Body of pancreas (tissue), 4 donors: ENCODE data around the gene DHX34.

Experiments
- CTCF ChIP-seq, 7 experiments: fragments of 450-650 bp in 4 of 7; fragments of 200-600 bp in 3 of 7; sonication (generic) in 3 of 7; IDR thresholded peaks; one replicate each; pipeline ENCODE4 v1.5.1; 2016 to 2019; ENCODE audit warnings: antibody characterized with exemption in 7 of 7
- POLR2A ChIP-seq, 3 donors: fragments of 450-650 bp; IDR thresholded peaks; one replicate each; pipeline ENCODE4 v1.6.1; 2016; ENCODE audit warnings: antibody characterized with exemption in 3 of 3, mild to moderate bottlenecking in 2 of 3

- TF ChIP-seq CTCF (IDR thresholded peaks at IDR 0.05) = peak; percentile 98 to 100 (median 99)
- peak in 2 of 3 donors; percentile 89 to 92 for TF ChIP-seq POLR2A (IDR thresholded peaks at IDR 0.05)
These were observed at the start of gene DHX34 for GRCh38 chr19:47348819-47349795.
